ENCODE results near the gene CLSTN2.

DNA sequence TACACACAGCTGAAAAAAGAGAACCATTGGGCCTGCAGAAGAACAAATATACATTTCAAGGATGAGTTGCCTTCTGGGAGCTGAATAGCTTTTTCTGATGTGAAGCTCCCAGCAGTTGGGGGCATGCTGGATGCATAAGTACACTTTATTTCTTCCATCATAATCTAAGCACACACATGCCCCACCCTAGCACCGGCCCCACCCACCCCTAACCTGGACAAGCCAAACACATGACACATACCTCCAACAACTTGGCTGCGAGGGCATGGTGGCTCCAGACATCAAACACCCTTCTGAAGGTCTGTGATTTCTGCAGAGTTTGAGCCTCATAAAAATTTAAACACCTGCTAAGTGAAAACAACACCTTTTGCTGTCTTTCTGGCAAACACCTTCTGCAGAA is 435.7 kb downstream of the CLSTN2 start:
- TF ChIP-seq FOXM1 (IDR thresholded peaks at IDR 0.05; ENCODE audit: borderline replicate concordance) (no peak), SUZ12 (IDR thresholded peaks at IDR 0.05) (no peak), BHLHE40 (IDR thresholded peaks at IDR 0.05; ENCODE audit: borderline replicate concordance) (no peak), FOXK2 (IDR thresholded peaks at IDR 0.05) (no peak), CTBP1 (IDR thresholded peaks at IDR 0.05; ENCODE audit: borderline replicate concordance) (no peak), SP1 (IDR thresholded peaks at IDR 0.05) (no peak), ARNT (IDR thresholded peaks at IDR 0.05) (no peak), L3MBTL2 (conservative IDR thresholded peaks at IDR 0.05) (no peak), ELF4 (IDR thresholded peaks at IDR 0.05) (no peak)
- TF ChIP-seq, protein P1, sequence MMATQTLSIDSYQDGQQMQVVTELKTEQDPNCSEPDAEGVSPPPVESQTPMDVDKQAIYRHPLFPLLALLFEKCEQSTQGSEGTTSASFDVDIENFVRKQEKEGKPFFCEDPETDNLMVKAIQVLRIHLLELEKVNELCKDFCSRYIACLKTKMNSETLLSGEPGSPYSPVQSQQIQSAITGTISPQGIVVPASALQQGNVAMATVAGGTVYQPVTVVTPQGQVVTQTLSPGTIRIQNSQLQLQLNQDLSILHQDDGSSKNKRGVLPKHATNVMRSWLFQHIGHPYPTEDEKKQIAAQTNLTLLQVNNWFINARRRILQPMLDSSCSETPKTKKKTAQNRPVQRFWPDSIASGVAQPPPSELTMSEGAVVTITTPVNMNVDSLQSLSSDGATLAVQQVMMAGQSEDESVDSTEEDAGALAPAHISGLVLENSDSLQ (IDR thresholded peaks at IDR 0.05): no peak

Measured in HEK293T (cell line).